ENCODE results near the gene GGNBP2.

GRCh38 chr17:36503456-36504155, 41.1 kb upstream of the GGNBP2 start:
- TF ChIP-seq CTCF (IDR thresholded peaks at IDR 0.05) (no peak), POLR2A (IDR thresholded peaks at IDR 0.05) (no peak)

Measured in body of pancreas (tissue), 4 donors.